T-cell (primary cell): ENCODE measurements around the gene GSTA1. TPM values are rescaled to one million over a fixed set of nuclear protein-coding genes. Genes with fewer than 3 reads are reported as not detected.
"Not testable (repeated sequence)": the region's sequence is repeated elsewhere in the genome, so short reads cannot be mapped to it uniquely, and the experiment has no call there.

ENCODE experiments used
- ATAC-seq, 4 experiments: fragments of 200-7000 bp in 3 of 4; fragments of 150-1000 bp in 1 of 4; cut with Tn5 transposase; replicated peaks in 1 of 4; 1 replicate in 3 of 4; 2 replicates in 1 of 4; pipeline ENCODE4 v1.10.0; 2021; ENCODE audit warnings: moderate library complexity in 3 of 4, mild to moderate bottlenecking in 2 of 4, moderate number of reproducible peaks in 1 of 4
- CTCF ChIA-PET, 2 donors: fragments of 300-600 bp; sonication (Branson Sonifier 250); formaldehyde crosslinking; loops; one replicate each; lab custom pipeline; 2022; ENCODE audit warnings: antibody characterized with exemption in 2 of 2; lab: Charles Lee
- POLR2A ChIA-PET, 2 donors: fragments of 300-600 bp; sonication (Branson Sonifier 250); formaldehyde crosslinking; loops; one replicate each; lab custom pipeline; 2022; ENCODE audit warnings: antibody characterized with exemption in 2 of 2; lab: Charles Lee
- DNase-seq, 35 experiments: peaks; one replicate each; pipeline versions ENCODE4 v3.0.0 to v3.0.0-alpha.2; 2013 to 2023
- H3K27ac ChIP-seq: one replicate; pipeline ENCODE4 v1.5.1; 2013; ENCODE audit warnings: low read length
- H3K27me3 ChIP-seq, 2 experiments: replicated peaks in 1 of 2; 1 replicate in 1 of 2; 2 replicates in 1 of 2; pipeline versions ENCODE4 v1.6.1 to v1.7.0; 2013; ENCODE audit warnings: low read length in 1 of 2, mixed read lengths in 1 of 2; ENCODE audit not compliant: control insufficient read depth in 2 of 2, insufficient read depth in 2 of 2; ENCODE audit errors: extremely low read depth in 1 of 2
- H3K36me3 ChIP-seq, 2 donors: 1 replicate in 1 of 2; 2 replicates in 1 of 2; pipeline versions ENCODE4 v1.6.1 to v1.7.0; 2013; ENCODE audit warnings: low read length in 1 of 2; ENCODE audit not compliant: control insufficient read depth in 2 of 2, insufficient read depth in 1 of 2; ENCODE audit errors: extremely low read depth in 1 of 2
- H3K4me1 ChIP-seq, 2 experiments: 1 replicate in 1 of 2; 2 replicates in 1 of 2; pipeline versions ENCODE4 v1.6.1 to v1.7.0; 2013; ENCODE audit warnings: low read length in 2 of 2, mixed read lengths in 1 of 2; ENCODE audit not compliant: insufficient read depth in 2 of 2, control insufficient read depth in 1 of 2; ENCODE audit errors: extremely low read depth in 1 of 2
- H3K4me3 ChIP-seq, 2 donors: 1 replicate in 1 of 2; 2 replicates in 1 of 2; pipeline versions ENCODE4 v1.5.1 to v1.7.0; 2013; ENCODE audit warnings: mild to moderate bottlenecking in 2 of 2, low read length in 1 of 2, moderate library complexity in 1 of 2; ENCODE audit not compliant: control insufficient read depth in 1 of 2; ENCODE audit errors: extremely low read depth in 1 of 2
- H3K9me3 ChIP-seq: 2 replicates; pipeline ENCODE4 v1.7.0; 2013
- H3K27ac Mint-ChIP-seq, 2 donors: one replicate each; pipeline ENCODE4 v1.8.0; 2020 to 2021; ENCODE audit warnings: mild to moderate bottlenecking in 2 of 2, mixed read lengths in 2 of 2
- H3K27me3 Mint-ChIP-seq, 2 donors: one replicate each; pipeline ENCODE4 v1.8.0; 2021 to 2022; ENCODE audit warnings: mixed read lengths in 2 of 2
- H3K36me3 Mint-ChIP-seq: one replicate; pipeline ENCODE4 v1.8.0; 2021; ENCODE audit warnings: mixed read lengths
- H3K4me1 Mint-ChIP-seq, 3 donors: one replicate each; pipeline ENCODE4 v1.8.0; 2020 to 2022; ENCODE audit warnings: mixed read lengths in 3 of 3, mild to moderate bottlenecking in 1 of 3
- H3K4me3 Mint-ChIP-seq, 3 donors: one replicate each; pipeline ENCODE4 v1.8.0; 2020 to 2022; ENCODE audit warnings: mild to moderate bottlenecking in 3 of 3, mixed read lengths in 3 of 3, moderate library complexity in 3 of 3
- H3K9me3 Mint-ChIP-seq, 3 donors: one replicate each; pipeline ENCODE4 v1.8.0; 2020 to 2022; ENCODE audit warnings: mixed read lengths in 3 of 3
- WGBS: methylation state at CpG from one replicate; pipeline ENCODE4 v1.1.5; 2013; ENCODE audit warnings: missing lambda C conversion rate; ENCODE audit not compliant: insufficient coverage; 5-methylcytosine and 5-hydroxymethylcytosine counted together
- total RNA-seq, 35 experiments: library from RNA in 6 of 35; stranded (reverse) in 6 of 35; fragments of 120-200 nt in 1 of 35; gene quantifications; one replicate each; pipeline versions ENCODE4 v1.2.1 to v1.2.4 and lab custom pipeline; 2013 to 2026

Gene GSTA1
- total RNA-seq, 5 donors from 2014 or later (not counting 1 experiment from before 2014, with no cell fraction given) = 0.82 to 1.2 (median 1.1) TPM; not detected in 2

GRCh38 chr6:52782209-52782608 is 21.4 kb downstream of the GSTA1 start:
- H3K27ac ChIP-seq, CTCF ChIA-PET, POLR2A ChIA-PET, H3K36me3 ChIP-seq, ATAC-seq, H3K4me1 ChIP-seq, H3K27ac Mint-ChIP-seq, H3K4me3 Mint-ChIP-seq, H3K27me3 ChIP-seq, H3K4me3 ChIP-seq, H3K9me3 ChIP-seq, DNase-seq, H3K4me1 Mint-ChIP-seq, H3K36me3 Mint-ChIP-seq, H3K9me3 Mint-ChIP-seq: not testable (repeated sequence)
- H3K27me3 Mint-ChIP-seq = peaks cover 20 to 29% of the 10 kb centered on the region in 2 donors

GRCh38 chr6:52779237-52779636 is 24.4 kb downstream of the GSTA1 start:
- POLR2A ChIA-PET = no interaction called here

DNA sequence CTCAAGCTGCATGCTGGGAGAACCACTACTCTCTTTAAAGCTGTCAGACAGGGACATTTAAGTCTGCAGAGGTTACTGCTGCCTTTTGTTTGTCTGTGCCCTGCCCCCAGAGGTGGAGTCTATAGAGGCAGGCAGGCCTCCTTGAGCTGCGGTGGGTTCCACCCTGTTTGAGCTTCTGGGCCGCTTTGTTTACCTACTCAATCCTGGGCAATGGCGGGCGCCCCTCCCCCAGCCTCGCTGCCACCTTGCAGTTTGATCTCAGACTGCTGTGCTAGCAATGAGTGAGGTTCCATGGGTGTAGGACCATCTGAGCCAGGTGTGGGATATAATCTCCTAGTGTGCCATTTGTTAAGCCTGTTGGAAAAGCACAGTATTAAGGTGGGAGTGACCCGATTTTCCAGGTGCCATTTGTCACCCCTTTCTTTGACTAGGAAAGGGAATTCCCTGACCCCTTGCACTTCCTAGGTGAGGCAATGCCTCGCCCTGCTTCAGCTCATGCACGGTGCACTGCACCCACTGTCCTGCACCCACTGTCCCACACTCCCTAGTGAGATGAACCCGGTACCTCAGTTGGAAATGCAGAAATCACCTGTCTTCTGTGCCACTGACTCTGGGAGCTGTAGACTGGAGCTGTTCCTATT is 26.8 kb downstream of the GSTA1 start:
- POLR2A ChIA-PET = not testable (repeated sequence)
- peaks cover 26 to 43% of the 10 kb centered on the region in 2 donors for H3K27me3 Mint-ChIP-seq
- WGBS = 63% methylated on average over 3 of the region's 9 CpGs

More at GRCh38 chr6:52779237-52779636, 24.4 kb downstream of the GSTA1 start:
- Histone ChIP-seq H3K4me3 (no peak overlapping the region), H3K9me3 (no peaks in the 10 kb centered on the region), H3K27me3 (peaks cover 0 to 2% of the 10 kb centered on the region in 2 experiments), H3K4me1 (no peaks in the 10 kb centered on the region), H3K36me3 (no peaks in the 10 kb centered on the region), H3K27ac (no peak overlapping the region)
- Mint-ChIP-seq H3K36me3 (no peaks in the 10 kb centered on the region), H3K27me3 (peaks cover 28 to 37% of the 10 kb centered on the region in 2 donors), H3K27ac (no peak overlapping the region), H3K4me1 (no peaks in the 10 kb centered on the region), H3K9me3 (no peaks in the 10 kb centered on the region), H3K4me3 (no peak overlapping the region)
- WGBS = 67% methylated on average over 1 of the region's 1 CpG
- no peak for ATAC-seq
- no peak for DNase-seq
- CTCF ChIA-PET = no interaction called here

GRCh38 chr6:52769399-52769798 is 34.2 kb downstream of the GSTA1 start:
- WGBS = no CpG with 5 or more reads among the region's 4 CpGs
- POLR2A ChIA-PET, H3K27ac Mint-ChIP-seq, ATAC-seq, H3K36me3 ChIP-seq, H3K27me3 ChIP-seq, H3K4me3 ChIP-seq, H3K36me3 Mint-ChIP-seq, H3K4me3 Mint-ChIP-seq, H3K27ac ChIP-seq, H3K4me1 Mint-ChIP-seq, H3K9me3 ChIP-seq, H3K4me1 ChIP-seq, H3K9me3 Mint-ChIP-seq, DNase-seq: not testable (repeated sequence)
- CTCF ChIA-PET = interaction anchor here (0.6 to 0.8 kb wide), 2 partner anchors 11 to 362 kb away, joined by 3 to 4 read pairs; no protein-coding TSS in a partner anchor
- peaks cover 5 to 21% of the 10 kb centered on the region in 2 donors for H3K27me3 Mint-ChIP-seq

More for the DNA sequence above, 26.8 kb downstream of the GSTA1 start:
- H3K9me3 ChIP-seq, H3K27ac ChIP-seq, H3K36me3 Mint-ChIP-seq, ATAC-seq, H3K4me3 Mint-ChIP-seq, H3K4me1 ChIP-seq, H3K27ac Mint-ChIP-seq, H3K27me3 ChIP-seq, H3K4me1 Mint-ChIP-seq, H3K36me3 ChIP-seq, H3K4me3 ChIP-seq, DNase-seq, H3K9me3 Mint-ChIP-seq: not testable (repeated sequence)
- CTCF ChIA-PET = interaction anchor here in 1 of 2 donors (0.6 kb wide), 1 partner anchor 65 kb away, joined by 4 read pairs; no protein-coding TSS in a partner anchor

- H3K9me3 Mint-ChIP-seq, H3K36me3 Mint-ChIP-seq, CTCF ChIA-PET, H3K27ac Mint-ChIP-seq, H3K9me3 ChIP-seq, POLR2A ChIA-PET, H3K4me3 Mint-ChIP-seq, H3K36me3 ChIP-seq, H3K27me3 ChIP-seq, H3K4me3 ChIP-seq, H3K27ac ChIP-seq, H3K4me1 Mint-ChIP-seq, ATAC-seq, DNase-seq, H3K4me1 ChIP-seq: not testable (repeated sequence)
- H3K27me3 Mint-ChIP-seq = peaks cover 3 to 13% of the 10 kb centered on the region in 2 donors
Measured at GRCh38 chr6:52767658-52768057, 36.0 kb downstream of the GSTA1 start.

- H3K4me1 Mint-ChIP-seq, POLR2A ChIA-PET: not testable (repeated sequence)
Measured at GRCh38 chr6:52763322-52763916, 40.2 kb downstream of the GSTA1 start, which contains the start of gene GSTA2. Gene GSTA2, minus strand, starts transcription at chr6:52763475. Its CDS starts 5,528 bp downstream, at chr6:52757947.

More at GRCh38 chr6:52763322-52763916, 40.2 kb downstream of the GSTA1 start, which contains the start of gene GSTA2:
- DNase-seq, H3K4me1 ChIP-seq, CTCF ChIA-PET, H3K27ac ChIP-seq, H3K36me3 Mint-ChIP-seq, H3K4me3 Mint-ChIP-seq, ATAC-seq, H3K4me3 ChIP-seq, H3K27me3 ChIP-seq, H3K9me3 ChIP-seq, H3K36me3 ChIP-seq, H3K9me3 Mint-ChIP-seq: not testable (repeated sequence)
- peaks cover 14 to 32% of the 10 kb centered on the region in 2 donors for H3K27me3 Mint-ChIP-seq
- H3K27ac Mint-ChIP-seq = peak within 1 kb of the TSS in 1 of 2 donors; percentile 7
- WGBS = no CpG with 5 or more reads among the region's 2 CpGs
